CD4-positive, alpha-beta T cell (primary cell): Measurements from ENCODE around the gene PAX4. TPM values are rescaled to one million over a fixed set of nuclear protein-coding genes. Genes with fewer than 3 reads are reported as not detected.
A peak's percentile ranks its signal among the peaks of the same experiment; 100 is the strongest.

ENCODE experiments used
- ATAC-seq: fragments of 200-7000 bp; cut with Tn5 transposase; one replicate; pipeline ENCODE4 v1.10.0; 2022; ENCODE audit warnings: mild to moderate bottlenecking; ENCODE audit not compliant: poor library complexity
- CTCF ChIA-PET: fragments of 350-600 bp; sonication (Branson Sonifier 250); formaldehyde crosslinking; loops from one replicate; lab custom pipeline; 2021; ENCODE audit warnings: antibody characterized with exemption, inconsistent platforms; lab: Charles Lee
- POLR2A ChIA-PET: fragments of 350-600 bp; sonication (Branson Sonifier 250); formaldehyde crosslinking; loops from one replicate; lab custom pipeline; 2021; ENCODE audit warnings: antibody characterized with exemption, inconsistent platforms; lab: Charles Lee
- DNase-seq, 14 experiments: peaks; one replicate each; pipeline ENCODE4 v3.0.0-alpha.2; 2013 to 2020; ENCODE audit warnings: mixed read lengths in 2 of 14
- H3K27ac ChIP-seq, 2 donors: one replicate each; pipeline versions ENCODE4 v1.5.1 to v1.7.0; 2013; ENCODE audit warnings: low read length in 2 of 2, low read depth in 1 of 2, mild to moderate bottlenecking in 1 of 2
- H3K27me3 ChIP-seq, 2 experiments: 1 replicate in 1 of 2; 2 replicates in 1 of 2; pipeline versions ENCODE4 v1.6.1 to v1.7.0; 2013; ENCODE audit warnings: low read length in 2 of 2, control low read depth in 1 of 2, mild to moderate bottlenecking in 1 of 2, moderate library complexity in 1 of 2; ENCODE audit not compliant: insufficient read depth in 2 of 2, control insufficient read depth in 1 of 2
- H3K36me3 ChIP-seq: one replicate; pipeline ENCODE4 v1.6.1; 2013; ENCODE audit warnings: low read length, control low read depth; ENCODE audit not compliant: insufficient read depth
- H3K4me1 ChIP-seq: one replicate; pipeline ENCODE4 v1.6.1; 2013; ENCODE audit warnings: low read length, control low read depth; ENCODE audit not compliant: insufficient read depth
- H3K4me3 ChIP-seq: one replicate; pipeline ENCODE4 v1.5.1; 2013; ENCODE audit warnings: mild to moderate bottlenecking, low read length, moderate library complexity
- H3K9me3 ChIP-seq, 2 experiments: 1 replicate in 1 of 2; 2 replicates in 1 of 2; pipeline versions ENCODE4 v1.6.1 to v1.7.0; 2013; ENCODE audit warnings: low read length in 2 of 2, mild to moderate bottlenecking in 2 of 2, control low read depth in 1 of 2, moderate library complexity in 1 of 2; ENCODE audit not compliant: control insufficient read depth in 1 of 2, insufficient read depth in 1 of 2
- H3K27ac Mint-ChIP-seq: one replicate; pipeline ENCODE4 v1.8.0; 2020; ENCODE audit warnings: mixed read lengths
- H3K27me3 Mint-ChIP-seq: one replicate; pipeline ENCODE4 v1.8.0; 2021; ENCODE audit warnings: mixed read lengths
- H3K36me3 Mint-ChIP-seq: one replicate; pipeline ENCODE4 v1.8.0; 2021; ENCODE audit warnings: low read depth, mixed read lengths
- H3K4me1 Mint-ChIP-seq: one replicate; pipeline ENCODE4 v1.8.0; 2021; ENCODE audit warnings: low read depth, mixed read lengths
- H3K4me3 Mint-ChIP-seq: one replicate; pipeline ENCODE4 v1.8.0; 2020; ENCODE audit warnings: mild to moderate bottlenecking, mixed read lengths
- H3K9me3 Mint-ChIP-seq: one replicate; pipeline ENCODE4 v1.8.0; 2020; ENCODE audit warnings: mixed read lengths
- intact Hi-C, 2 experiments: fragments of 100-400 bp; cut with DNase I in 1 of 2; cut with micrococcal nuclease in 1 of 2; formaldehyde crosslinking; loops; one replicate each; pipeline versions ENCODE4 v1.15.1 to v1.9.0; 2023 to 2025; cut with DNase I, micrococcal nuclease
- total RNA-seq, 174 experiments: library from RNA in 2 of 174; stranded (reverse) in 2 of 174; gene quantifications; one replicate each; pipeline ENCODE4 v1.2.3 and lab custom pipeline; 2021 to 2026
- TF ChIP-seq, protein P1 (sequence below): fragments of 200-600 bp; IDR thresholded peaks from one replicate; pipeline ENCODE4 v1.8.0; 2022; ENCODE audit warnings: antibody characterized with exemption, mild to moderate bottlenecking

Gene PAX4
- total RNA-seq, 2 experiments from 2014 or later = not detected

DNA sequence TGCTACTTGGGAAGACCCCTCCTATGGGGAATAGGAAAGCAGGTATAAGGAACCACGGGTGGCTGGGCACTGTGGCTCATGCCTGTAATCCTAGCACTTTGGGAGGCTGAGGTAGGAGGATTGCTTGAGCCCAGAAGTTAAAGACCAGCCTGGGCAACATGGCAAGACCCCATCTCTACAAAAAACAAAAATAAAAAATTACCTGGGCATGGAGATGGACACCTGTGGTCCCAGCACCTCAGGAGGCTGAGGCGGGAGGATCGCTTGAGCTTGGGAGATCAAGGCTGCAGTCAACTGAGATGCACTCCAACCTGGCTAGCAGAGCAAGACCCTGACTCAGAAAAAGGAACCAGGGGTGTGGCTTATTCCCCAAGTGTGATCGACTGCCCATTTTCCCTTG, 25.4 kb downstream of the PAX4 start:
- no peaks in the 10 kb centered on the region for H3K27me3 ChIP-seq
- no peak overlapping the region for H3K4me3 Mint-ChIP-seq
- ATAC-seq (no peak), DNase-seq (no peak)
- ChIA-PET CTCF (no interaction called here), POLR2A (no interaction called here)
- no peaks in the 10 kb centered on the region for H3K9me3 Mint-ChIP-seq
- H3K4me1 ChIP-seq = peaks cover 20% of the 10 kb centered on the region
- peaks cover 41% of the 10 kb centered on the region for H3K36me3 Mint-ChIP-seq
- H3K9me3 ChIP-seq = no peaks in the 10 kb centered on the region
- H3K4me3 ChIP-seq = no peak overlapping the region
- H3K4me1 Mint-ChIP-seq = peaks cover 17% of the 10 kb centered on the region
- TF ChIP-seq, protein P1, sequence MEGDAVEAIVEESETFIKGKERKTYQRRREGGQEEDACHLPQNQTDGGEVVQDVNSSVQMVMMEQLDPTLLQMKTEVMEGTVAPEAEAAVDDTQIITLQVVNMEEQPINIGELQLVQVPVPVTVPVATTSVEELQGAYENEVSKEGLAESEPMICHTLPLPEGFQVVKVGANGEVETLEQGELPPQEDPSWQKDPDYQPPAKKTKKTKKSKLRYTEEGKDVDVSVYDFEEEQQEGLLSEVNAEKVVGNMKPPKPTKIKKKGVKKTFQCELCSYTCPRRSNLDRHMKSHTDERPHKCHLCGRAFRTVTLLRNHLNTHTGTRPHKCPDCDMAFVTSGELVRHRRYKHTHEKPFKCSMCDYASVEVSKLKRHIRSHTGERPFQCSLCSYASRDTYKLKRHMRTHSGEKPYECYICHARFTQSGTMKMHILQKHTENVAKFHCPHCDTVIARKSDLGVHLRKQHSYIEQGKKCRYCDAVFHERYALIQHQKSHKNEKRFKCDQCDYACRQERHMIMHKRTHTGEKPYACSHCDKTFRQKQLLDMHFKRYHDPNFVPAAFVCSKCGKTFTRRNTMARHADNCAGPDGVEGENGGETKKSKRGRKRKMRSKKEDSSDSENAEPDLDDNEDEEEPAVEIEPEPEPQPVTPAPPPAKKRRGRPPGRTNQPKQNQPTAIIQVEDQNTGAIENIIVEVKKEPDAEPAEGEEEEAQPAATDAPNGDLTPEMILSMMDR = no peak
- peaks cover 15% of the 10 kb centered on the region for H3K36me3 ChIP-seq
- intact Hi-C loops = loop anchor here in 1 of 2 experiments (1.0 kb wide), 1 partner anchor 13 kb away; no protein-coding TSS in a partner anchor
- H3K27ac ChIP-seq = no peak overlapping the region
- no peak overlapping the region for H3K27ac Mint-ChIP-seq
- no peaks in the 10 kb centered on the region for H3K27me3 Mint-ChIP-seq

DNA sequence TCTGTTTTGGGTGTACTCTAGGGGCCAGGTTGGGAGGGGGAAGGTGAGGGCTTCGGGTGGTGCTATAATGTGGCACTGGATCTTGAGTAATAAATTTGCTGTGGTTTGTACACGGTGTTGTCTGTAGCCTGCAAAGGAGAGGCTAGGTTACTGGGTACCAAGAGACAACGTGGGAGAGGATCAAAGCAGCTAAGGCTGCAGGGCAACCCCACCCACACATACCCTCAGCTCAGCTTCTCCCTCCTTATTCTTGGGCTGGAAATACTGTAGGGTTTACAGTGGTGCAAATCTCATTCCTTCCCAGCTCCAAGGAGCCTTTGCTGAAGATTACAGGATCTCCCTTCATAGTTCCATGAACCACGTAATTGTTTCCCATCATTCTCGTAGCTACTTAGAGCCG, 26.4 kb downstream of the PAX4 start:
- Histone ChIP-seq H3K36me3 (peaks cover 15% of the 10 kb centered on the region), H3K4me3 (no peak overlapping the region), H3K9me3 (no peaks in the 10 kb centered on the region), H3K27ac (no peak overlapping the region), H3K27me3 (no peaks in the 10 kb centered on the region), H3K4me1 (peaks cover 23% of the 10 kb centered on the region)
- peak overlapping the region; percentile 66 for H3K4me3 Mint-ChIP-seq
- TF ChIP-seq, protein P1 = no peak
- H3K4me1 Mint-ChIP-seq = peaks cover 27% of the 10 kb centered on the region
- H3K27ac Mint-ChIP-seq = peak overlapping the region; percentile 47
- intact Hi-C loops = no loop called here
- peaks cover 41% of the 10 kb centered on the region for H3K36me3 Mint-ChIP-seq
- no peak for ATAC-seq
- ChIA-PET POLR2A (no interaction called here), CTCF (no interaction called here)
- no peaks in the 10 kb centered on the region for H3K27me3 Mint-ChIP-seq
- H3K9me3 Mint-ChIP-seq = no peaks in the 10 kb centered on the region
- DNase-seq = no peak

DNA sequence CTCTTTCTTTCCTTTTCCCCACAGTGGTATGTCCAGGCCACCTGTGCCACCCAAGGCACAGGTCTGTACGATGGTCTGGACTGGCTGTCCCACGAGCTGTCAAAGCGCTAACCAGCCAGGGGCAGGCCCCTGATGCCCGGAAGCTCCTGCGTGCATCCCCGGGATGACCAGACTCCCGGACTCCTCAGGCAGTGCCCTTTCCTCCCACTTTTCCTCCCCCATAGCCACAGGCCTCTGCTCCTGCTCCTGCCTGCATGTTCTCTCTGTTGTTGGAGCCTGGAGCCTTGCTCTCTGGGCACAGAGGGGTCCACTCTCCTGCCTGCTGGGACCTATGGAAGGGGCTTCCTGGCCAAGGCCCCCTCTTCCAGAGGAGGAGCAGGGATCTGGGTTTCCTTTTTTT, 26.8 kb downstream of the PAX4 start:
- H3K27me3 ChIP-seq = no peaks in the 10 kb centered on the region
- Mint-ChIP-seq H3K27ac (peak overlapping the region; percentile 47), H3K36me3 (peaks cover 41% of the 10 kb centered on the region), H3K27me3 (no peaks in the 10 kb centered on the region), H3K4me3 (peak overlapping the region; percentile 66), H3K9me3 (no peaks in the 10 kb centered on the region), H3K4me1 (peaks cover 31% of the 10 kb centered on the region)
- no peaks in the 10 kb centered on the region for H3K9me3 ChIP-seq
- POLR2A ChIA-PET = no interaction called here
- no peak for DNase-seq
- H3K36me3 ChIP-seq = peaks cover 15% of the 10 kb centered on the region
- peaks cover 23% of the 10 kb centered on the region for H3K4me1 ChIP-seq
- H3K4me3 ChIP-seq = no peak overlapping the region
- ATAC-seq = no peak
- no peak overlapping the region for H3K27ac ChIP-seq
- intact Hi-C loops = no loop called here
- TF ChIP-seq, protein P1 = no peak
- CTCF ChIA-PET = no interaction called here
